HG02973 (cell line): ENCODE results near the gene EXOSC10.

Experiments
- ATAC-seq: cut with Tn5 transposase; IDR thresholded peaks from one replicate; pipeline ENCODE4 v1.9.1; 2021; ENCODE audit warnings: moderate library complexity; ENCODE audit not compliant: unreplicated experiment

The EXOSC10 gene

DNA sequence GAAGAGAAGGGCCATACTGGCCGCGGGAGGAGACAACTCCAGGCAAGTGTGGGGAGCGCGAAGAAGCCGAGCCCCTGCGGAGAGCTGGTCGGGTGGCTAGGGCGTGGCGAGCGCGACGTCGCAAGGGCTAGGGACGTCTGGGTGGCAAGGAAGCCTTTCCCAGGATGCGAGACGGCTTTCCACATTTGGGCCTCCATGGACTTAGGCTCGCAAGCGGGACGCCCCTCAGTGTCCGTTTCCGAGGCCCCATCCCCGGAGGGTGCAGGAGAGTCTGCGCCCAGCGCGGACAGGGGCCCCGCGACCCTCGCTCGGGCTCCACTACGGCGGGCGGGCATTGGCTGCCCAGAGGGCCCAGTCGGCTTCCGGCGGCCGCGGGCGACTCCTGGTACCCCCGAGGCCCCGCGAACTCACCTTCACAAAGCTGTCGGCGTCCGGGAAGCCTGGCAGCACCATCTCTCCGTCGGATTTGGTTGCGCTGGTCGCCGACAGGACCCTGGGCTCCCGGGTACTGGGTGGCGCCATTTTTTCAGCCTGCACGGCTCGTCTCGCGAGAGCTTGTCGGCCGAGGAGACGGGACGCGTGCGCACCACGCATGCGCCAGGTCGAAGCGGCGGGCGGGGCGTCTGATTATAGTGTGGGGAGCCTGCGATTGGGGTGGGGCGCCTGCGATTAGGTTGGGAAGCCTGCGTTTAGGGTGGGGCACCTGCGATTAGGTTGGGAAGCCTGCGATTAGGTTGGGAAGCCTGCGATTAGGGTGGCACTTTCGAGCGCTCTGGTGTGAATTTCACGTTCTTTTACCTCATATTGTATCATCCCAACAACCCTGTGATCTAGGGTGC, at the start of gene EXOSC10:
Gene EXOSC10 (minus strand): TSS at position 560 of the 839 bp plus-strand sequence. CDS start 38 bp downstream, at position 522.
- peak; percentile 81 for ATAC-seq

DNA sequence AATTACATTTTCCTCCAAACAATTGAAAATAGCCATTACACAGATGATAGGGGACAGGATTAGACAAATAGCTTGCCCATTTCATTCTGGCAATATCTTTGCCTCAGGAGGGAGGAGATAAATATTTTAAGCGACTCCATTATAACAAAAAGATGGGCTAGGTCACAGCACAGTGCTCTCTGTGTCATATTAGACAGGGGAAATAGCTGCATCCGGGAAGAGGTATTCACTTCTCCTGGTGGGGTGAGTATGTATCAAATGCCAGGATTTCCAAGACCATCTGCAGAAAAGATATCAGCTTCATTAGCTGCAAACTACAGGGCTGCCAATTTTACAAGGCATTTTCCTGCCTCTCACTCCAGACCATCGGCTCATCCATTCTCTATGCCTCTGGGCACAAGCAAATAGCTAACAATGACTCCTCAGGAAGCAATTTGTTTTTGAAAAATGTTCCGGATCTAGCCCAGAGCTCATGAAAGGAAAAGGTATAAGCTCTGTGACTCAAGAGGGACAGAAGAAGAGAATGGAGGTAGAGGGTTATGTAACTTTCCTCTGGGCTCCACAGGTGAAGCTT, 47.6 kb upstream of the EXOSC10 start:
- ATAC-seq = no peak

DNA sequence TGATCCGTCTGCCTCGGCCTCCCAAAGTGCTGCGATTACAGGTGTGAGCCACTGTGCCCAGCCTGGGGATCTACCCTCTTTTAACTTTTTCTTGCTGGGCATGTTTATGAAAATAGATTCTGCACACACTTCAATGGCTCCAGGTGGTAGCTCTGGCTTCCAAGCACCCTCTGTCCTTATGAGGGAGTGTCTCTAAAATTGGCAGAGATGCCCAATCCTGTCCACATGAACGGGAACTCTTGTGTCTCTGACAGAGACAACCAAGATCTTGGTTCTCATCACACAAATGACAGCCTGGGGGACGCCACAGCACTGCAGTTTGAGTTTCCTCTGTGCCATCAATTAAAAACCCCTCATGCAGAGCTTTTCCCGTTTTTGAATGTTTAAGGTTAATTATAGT, 46.1 kb upstream of the EXOSC10 start:
- no peak for ATAC-seq

DNA sequence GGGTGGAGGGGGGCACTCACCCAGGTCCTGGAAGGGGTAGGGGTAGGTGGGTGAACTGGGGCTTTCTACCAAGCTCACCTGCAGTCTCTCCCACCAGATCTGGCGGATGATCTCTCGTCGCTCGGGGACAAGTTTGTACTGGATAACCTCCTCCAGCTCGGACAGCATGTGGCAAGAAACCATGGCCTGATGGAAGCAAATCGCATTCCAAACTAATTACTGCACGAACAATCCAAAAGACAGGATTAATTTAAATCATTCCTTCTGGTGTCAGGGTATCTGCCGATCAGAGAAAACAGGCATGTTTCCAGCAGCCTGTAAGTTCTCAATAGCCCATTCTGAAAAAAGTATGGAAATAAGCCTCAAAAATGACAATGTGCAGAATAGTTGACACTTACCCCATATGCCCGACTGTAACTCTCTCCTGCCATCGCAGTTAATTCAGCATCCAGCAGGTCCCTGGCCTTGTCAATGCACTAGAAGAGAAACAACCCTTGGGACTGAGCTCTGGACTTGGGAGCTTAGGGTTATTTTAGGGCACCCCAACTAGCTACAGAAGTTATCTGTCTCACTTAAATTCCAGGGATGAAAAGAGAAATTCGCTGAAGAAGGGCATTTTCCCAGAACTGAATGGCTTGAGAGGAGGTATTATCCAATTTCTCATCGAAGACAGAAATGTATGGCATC, 45.0 kb upstream of the EXOSC10 start:
- ATAC-seq = no peak

DNA sequence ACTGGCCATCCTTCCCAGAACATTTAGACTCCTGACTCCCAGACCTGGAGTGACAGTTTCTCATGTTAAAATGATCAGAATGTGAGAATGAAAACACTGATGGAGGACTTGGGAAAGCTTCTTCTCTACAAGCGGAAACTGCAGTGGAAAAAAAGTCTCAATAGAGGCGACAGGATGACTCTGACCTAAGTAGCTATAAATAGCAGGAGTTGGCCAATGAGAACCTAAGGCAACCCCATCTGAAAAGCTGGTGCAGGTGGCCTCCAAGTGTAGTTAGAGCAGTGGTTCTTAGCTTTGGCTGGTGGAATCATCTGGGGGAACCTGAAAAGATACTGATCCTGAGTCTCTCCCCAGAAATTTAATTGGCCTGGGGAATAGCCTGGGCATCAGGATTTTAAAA, 44.2 kb upstream of the EXOSC10 start:
- no peak for ATAC-seq

DNA sequence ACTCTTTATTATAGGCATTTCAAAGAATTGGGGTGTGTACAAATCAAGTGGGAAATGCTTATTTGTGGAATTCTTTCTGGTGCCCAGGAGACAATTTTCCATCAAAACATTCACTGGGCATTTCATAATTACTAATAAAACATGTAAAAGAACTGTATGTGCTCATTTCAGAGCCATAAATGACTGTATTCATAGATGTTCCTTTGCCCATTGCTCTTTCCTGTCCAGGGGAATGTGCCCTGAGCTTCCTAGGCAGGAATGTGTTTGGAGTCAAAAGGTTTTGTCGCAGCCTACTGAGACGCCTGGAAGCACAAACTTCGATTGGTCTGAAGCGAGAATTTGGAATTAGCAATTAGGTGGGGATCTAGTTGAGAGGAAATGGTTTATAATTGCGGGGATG, 43.7 kb upstream of the EXOSC10 start:
- no peak for ATAC-seq

DNA sequence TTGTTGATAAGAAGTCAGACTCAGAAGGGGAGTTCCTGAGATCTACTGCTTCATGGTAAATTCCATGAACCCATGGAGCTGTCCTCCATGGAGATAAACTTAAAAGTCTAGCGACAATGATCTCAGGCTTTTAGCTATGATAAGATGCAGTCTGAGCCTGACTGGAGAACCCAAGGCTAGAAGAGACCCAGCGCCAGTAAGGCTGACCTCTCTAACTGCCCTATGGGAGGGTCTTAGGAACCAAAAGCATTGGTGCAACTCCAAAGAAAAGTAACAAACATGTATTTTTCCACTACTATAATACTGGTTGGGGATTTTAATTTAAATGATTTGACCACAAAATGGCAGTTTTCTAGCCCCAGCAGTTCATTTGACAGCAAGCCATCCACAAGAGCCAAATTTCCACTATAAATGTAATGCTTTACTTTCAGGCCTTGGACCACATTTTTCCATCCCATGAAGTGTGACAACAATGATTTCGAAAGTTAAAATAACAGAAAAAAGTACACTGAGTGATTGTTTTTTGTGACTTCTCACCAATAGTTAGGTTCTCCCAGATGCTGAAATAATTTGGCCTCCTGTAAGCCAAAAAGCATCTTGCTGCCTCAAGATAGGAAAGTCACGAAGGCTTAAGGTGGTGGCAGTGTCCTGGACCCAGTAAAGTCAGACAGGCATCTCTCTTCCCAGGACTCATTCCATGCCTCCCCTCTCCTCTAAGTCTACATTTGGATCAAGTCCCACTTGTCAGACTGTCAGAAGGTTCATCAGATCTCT, 43.1 kb upstream of the EXOSC10 start:
- ATAC-seq = no peak

DNA sequence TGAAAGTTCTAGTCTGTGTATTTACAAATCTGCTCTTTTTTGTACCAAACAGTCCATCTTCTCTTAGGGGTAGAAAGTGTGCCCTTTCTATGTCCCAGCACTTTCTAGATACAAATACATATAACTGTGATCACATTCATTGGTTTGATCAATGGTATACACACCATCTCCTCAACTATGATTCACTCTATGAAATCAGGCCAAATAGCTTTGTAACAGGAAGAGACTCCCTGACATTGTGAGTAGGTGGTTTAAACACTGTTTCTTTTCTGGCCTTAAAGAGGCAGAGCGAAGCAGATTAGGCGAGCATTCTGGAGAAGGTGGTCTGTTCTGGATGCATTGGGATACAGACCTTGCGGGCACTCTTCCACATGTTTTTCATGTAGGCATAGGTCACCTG, 39.3 kb upstream of the EXOSC10 start:
- no peak for ATAC-seq

DNA sequence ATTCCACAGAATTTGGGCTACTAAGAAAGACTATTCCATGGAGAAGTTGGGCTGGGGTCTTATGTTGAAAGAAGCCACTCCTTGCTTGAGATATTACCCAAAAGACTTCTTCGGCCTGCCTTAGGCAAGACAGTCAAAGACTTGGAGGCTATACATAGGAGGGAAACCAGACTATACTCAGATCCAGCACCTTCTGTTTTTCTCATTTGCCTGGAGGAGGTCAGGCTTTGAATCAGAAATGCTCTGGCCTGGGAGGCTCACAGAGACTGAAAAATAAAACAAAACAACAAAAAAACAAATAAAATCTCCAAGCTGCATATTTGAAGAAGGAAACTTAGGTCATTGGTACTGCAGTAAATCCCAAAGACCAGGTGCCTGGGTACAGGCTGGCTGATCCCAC, 38.4 kb upstream of the EXOSC10 start:
- ATAC-seq = no peak

DNA sequence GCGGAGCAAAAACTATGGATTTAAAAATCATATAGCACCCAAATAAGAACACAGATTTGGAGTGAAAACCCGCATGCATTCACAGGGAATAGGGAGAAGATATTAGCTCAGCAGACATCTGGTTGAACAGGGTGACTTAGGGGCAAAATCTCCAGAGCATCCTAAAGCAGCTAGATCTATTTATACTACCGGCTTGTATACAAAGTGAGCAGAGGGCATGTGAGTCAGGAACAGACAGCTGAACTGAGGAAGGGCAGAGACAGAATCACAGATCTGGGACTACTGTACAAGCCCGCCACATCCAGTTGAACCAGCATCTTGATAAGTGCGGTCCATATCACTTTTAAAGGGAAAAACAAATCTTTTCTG, 35.2 kb upstream of the EXOSC10 start:
- ATAC-seq = no peak

DNA sequence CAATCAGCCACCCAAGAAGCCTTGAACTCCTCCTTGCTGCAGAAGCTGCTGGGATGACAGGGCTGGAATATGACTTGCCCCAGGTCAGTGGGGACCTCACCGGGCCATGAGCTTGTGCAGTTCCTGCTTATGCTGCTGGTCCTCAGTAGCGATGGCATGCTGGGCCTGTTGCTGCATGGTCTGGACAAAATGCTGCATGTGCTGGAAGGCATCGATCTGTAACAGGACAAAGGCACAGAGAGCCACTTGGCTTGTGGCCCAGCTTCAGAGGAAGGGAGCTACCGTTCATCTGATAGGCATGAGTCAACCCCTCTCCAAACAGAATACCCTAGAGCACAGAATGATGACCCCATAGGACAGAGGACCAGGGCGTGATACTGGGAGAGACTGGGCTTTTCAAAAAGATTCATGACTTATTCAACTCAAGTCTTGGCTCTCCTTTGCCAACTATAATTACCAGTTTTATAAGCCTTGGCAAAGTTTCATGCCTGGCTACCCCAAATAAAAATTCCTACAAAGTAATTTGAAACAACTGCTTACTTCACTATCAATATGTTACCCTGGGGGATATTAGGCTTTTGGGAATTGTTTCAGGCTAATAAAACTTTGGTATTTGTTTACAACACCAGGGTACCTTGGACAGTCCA, 34.7 kb upstream of the EXOSC10 start:
- ATAC-seq = no peak

DNA sequence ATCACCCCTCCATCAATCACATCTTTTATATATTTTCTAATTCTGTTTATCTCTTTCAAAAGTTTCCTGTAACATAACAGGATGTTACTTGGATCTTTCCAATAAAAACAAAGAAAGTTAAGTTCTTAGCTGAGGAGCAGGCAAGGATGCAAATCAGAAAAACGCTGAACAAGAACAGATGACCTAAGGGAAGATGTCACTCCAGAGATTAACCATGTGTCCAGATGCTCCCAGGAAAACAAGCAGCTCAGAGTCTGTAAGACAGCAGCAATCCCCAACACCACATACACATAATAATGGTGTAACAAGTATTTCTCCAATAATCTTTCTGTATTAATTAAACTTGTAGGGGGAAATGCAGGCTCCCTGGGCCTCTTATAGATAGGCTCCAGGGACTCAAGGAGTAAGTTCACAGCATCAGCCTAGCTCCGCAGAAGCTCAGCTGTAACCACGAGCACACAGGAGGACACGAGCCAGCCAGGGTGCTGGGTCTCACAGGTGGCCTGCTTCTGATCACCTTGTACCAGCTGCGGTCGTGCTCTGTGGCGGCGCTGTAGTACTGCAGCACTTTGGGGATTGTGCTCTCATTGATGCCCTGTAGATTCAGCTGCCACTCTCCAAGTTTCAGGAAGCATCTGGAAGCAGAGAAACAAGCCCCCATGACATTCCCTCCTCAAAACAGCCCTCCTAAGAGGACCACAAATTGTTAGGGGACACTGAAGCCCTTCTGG, 33.1 kb upstream of the EXOSC10 start:
- no peak for ATAC-seq

DNA sequence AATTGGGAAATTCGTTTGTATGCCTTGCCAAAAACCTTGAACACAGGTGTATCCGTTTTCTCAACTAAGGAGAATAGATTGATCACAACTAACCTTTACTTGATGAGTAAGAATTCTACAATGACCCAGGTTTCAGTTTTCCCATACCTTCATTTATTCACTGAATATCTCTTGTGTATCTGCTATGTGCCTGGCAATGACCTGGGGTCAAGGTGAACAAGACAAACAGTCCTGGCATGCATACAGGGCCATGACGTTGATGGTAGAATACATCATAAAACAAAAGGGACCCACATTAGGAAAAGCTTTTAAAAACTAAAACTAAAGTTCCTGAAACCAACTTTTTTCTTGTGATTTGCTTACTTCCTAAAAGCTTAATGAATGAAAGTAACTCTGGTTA, 32.1 kb upstream of the EXOSC10 start:
- no peak for ATAC-seq

DNA sequence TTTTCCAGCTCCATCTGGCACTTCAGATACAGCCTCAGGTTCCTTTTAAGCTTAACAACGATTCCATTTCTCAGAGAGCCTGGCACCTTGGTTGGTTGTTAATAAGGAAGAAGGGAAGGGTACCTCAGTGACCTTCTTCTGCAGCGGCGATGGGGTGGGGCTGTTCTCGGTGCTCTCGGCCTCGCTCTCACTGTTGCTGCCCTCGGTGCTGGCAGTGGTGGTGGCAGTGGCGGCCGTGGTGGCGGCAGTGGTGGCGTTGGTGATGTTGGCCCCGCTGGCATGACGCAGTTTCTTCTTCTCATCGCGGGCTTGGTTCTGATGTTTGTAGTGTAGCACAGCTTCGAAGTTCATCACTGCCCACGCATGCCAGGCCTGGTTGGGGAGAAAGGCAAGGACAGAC, 30.7 kb upstream of the EXOSC10 start:
- ATAC-seq = no peak

DNA sequence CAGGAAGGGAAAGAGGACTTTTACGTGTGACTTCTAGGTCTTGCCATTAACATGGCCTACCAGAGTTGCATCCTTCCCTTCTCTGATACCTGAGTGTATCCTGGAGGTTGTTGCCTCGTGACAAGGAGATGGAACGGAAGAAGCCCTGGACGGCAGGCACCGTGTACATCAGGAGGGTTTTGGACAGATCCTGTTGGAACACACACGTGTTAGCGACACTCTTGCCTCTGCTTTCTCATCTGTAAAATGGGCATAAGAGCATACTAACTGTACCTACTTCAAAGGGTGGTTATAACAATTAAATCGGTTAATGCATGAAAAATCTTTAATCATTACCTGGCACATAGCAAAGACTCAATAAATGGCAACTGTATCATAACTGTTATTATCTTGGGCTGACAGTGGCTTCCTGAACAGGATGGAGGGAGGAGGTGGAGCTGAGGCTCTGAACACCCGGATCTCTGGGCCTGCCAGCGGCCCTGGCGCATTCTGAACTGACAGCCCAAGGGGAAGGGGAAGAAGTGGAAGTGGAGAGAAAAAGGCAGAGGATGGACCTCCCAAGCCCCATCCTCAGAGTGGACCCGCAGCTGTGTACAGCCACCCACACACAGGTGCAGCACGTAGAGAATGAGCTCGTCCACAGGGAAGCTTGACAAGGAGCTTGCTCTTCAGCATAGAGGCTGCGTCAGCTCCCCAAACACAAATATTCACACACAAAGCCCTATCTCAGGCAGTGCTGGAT, 30.2 kb upstream of the EXOSC10 start:
- no peak for ATAC-seq

DNA sequence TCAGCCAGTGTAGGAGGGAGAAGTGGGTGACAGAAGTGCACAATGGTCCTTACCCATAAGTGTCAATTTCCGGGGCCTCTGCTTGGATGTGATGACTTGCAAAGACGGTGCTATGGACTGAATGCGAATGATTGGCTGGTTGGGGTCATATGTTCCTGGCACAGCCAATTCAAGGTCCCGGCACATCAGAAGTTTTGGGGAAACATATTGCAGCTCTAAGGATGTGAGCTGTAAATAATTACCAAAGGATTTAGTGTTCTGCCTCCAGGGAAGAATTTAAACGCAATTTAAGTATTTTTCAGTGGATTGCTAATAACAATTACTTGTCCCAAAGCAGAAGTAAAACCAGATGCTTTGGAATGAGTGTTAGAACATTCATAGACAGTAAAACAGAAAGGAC, 26.9 kb upstream of the EXOSC10 start:
- no peak for ATAC-seq

DNA sequence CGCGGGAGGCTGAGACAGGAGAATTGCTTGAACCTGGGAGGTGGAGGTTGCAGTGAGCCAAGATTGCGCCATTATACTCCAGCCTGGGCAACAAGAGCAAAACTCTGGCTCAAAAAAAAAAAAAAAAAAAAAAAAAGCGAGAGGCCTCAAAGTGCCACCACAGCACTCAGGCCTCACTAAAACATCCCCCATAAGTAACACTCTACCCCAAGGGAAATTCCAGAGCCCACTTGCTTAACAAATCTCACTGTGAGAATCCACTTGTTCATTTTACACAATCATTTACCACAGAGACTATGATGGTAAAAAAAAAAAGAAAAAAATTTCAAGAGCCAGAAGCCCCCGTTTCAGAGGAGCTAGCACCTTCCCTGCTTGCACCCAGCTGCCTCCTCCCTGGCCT, 26.3 kb upstream of the EXOSC10 start:
- ATAC-seq = no peak

DNA sequence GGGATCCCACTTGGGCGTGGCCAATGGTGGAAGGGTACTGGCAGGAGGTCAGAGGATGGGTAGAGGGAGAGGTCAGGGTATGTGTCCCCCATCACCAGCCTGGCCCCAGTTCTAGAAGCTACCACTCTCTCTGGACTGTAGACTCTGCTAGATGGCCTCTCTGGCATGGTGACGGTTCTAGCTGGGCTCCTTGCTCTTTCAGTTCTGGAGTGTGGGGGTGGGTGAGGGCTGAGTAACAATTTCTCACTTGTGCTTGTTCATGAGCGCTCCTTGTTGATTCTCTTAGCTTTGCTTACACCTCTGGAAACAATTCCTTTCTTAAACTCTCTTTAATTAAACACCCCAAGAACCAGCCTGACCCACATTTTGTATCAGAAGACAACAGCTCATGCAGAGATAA, 25.3 kb upstream of the EXOSC10 start:
- ATAC-seq = no peak

DNA sequence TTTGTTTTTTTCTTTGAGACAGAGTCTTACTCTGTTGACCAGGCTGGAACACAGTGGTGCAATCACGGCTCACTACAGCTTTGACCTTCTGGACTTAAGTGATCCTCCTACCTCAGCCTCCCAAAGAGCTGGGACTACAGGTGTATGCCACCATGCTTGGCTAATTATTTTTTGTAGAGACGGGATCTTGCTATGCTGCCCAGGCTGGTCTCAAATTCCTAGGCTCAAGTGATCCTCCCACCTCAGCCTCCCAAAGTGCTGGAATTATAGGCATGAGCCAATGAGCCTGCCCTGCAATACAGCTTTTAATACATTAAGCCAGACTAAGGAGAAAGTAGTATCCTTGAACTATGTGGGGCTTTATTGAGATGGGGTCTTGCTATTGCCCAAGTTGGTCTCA, 16.6 kb upstream of the EXOSC10 start:
- ATAC-seq = no peak

DNA sequence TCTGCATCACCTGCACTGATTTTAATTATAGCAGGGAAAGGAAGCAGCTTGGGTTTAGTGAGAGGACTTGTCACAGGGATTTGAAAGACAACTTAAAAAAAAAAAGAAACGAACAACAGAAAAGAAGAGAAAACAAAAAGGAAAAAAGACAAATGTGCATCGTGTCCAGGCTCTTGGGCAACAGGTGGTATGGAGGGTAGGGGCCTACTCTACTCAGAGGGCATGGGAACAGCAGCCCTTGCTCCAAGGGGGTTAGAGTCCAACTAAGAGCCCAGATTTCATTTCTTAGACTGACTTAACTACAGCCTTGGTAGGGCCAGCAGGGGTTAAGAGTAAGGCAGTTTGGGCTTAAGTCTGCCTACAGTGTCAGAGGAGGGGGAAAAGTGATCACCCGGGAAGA, 15.3 kb upstream of the EXOSC10 start:
- no peak for ATAC-seq
